Hepatocyte (in vitro differentiated cells): ENCODE measurements around the gene HMCN1. TPM values are rescaled to one million over a fixed set of nuclear protein-coding genes. Genes with fewer than 3 reads are reported as not detected.

Experiments
- DNase-seq: peaks from one replicate; pipeline ENCODE4 v3.0.0-alpha.2; 2016; ENCODE audit warnings: low spot score
- H2AFZ ChIP-seq: fragments of 200-600 bp; sonication (generic); 2 replicates; pipeline ENCODE4 v1.6.0; 2016; ENCODE audit warnings: antibody characterized with exemption, mild to moderate bottlenecking
- H3K27ac ChIP-seq: fragments of 200-600 bp; sonication (generic); 2 replicates; pipeline ENCODE4 v1.5.1; 2016; ENCODE audit warnings: mild to moderate bottlenecking
- H3K27me3 ChIP-seq: fragments of 200-600 bp; sonication (generic); 2 replicates; pipeline ENCODE4 v1.6.1; 2016
- H3K36me3 ChIP-seq: fragments of 200-600 bp; sonication (generic); replicated peaks from 2 replicates; pipeline ENCODE4 v1.5.1; 2016; ENCODE audit warnings: low read depth; ENCODE audit not compliant: insufficient read depth
- H3K4me1 ChIP-seq: fragments of 200-600 bp; sonication (generic); 2 replicates; pipeline ENCODE4 v1.5.1; 2016; ENCODE audit warnings: mild to moderate bottlenecking, moderate library complexity; ENCODE audit not compliant: insufficient read depth
- H3K4me2 ChIP-seq: fragments of 200-600 bp; sonication (generic); 2 replicates; pipeline ENCODE4 v1.6.0; 2016
- H3K4me3 ChIP-seq: fragments of 200-600 bp; sonication (generic); 2 replicates; pipeline ENCODE4 v1.5.1; 2016; ENCODE audit warnings: mild to moderate bottlenecking
- H3K79me2 ChIP-seq: fragments of 200-600 bp; sonication (generic); 2 replicates; pipeline ENCODE4 v1.6.0; 2017; ENCODE audit warnings: mild to moderate bottlenecking
- H3K9me2 ChIP-seq: fragments of 200-600 bp; sonication (generic); replicated peaks from 2 replicates; pipeline ENCODE4 v1.6.0; 2017; ENCODE audit warnings: mild to moderate bottlenecking; ENCODE audit not compliant: insufficient read depth
- H3K9me3 ChIP-seq: fragments of 200-600 bp; sonication (generic); 2 replicates; pipeline ENCODE4 v1.5.1; 2016; ENCODE audit warnings: low read depth, mild to moderate bottlenecking
- H4K20me1 ChIP-seq: fragments of 200-600 bp; sonication (generic); 2 replicates; pipeline ENCODE4 v1.6.0; 2016; ENCODE audit warnings: mild to moderate bottlenecking; ENCODE audit not compliant: insufficient read depth, poor library complexity, severe bottlenecking
- EZH2 ChIP-seq: fragments of 200-600 bp; sonication (generic); IDR thresholded peaks from 2 replicates; pipeline ENCODE4 v1.6.1; 2016; ENCODE audit warnings: antibody characterized with exemption, mild to moderate bottlenecking, borderline replicate concordance
- EZH2phosphoT487 ChIP-seq: fragments of 200-600 bp; sonication (generic); IDR thresholded peaks from one replicate; pipeline ENCODE4 v1.6.1; 2018; ENCODE audit warnings: antibody characterized with exemption, mild to moderate bottlenecking, low read depth, moderate library complexity; ENCODE audit not compliant: unreplicated experiment, severe bottlenecking
- WGBS: methylation state at CpG from one replicate; pipeline ENCODE4 v1.1.6; 2016; ENCODE audit warnings: low lambda C conversion rate; ENCODE audit errors: missing lambda C conversion rate; 5-methylcytosine and 5-hydroxymethylcytosine counted together
- polyA plus RNA-seq: library from polyadenylated mRNA; unstranded; fragments of >200 nt; fragmentation: Nextera tagmentation; extraction: Ambion mirVana; gene quantifications from 2 replicates; pipeline ENCODE4 v1.2.1, GENCODE V29; 2016
- total RNA-seq: library from RNA; depleted of rRNA; stranded (reverse); fragments of >200 nt; gene quantifications from 2 replicates; pipeline ENCODE4 v1.2.3, GENCODE V29; 2014
- TF ChIP-seq, protein P1 (sequence below): fragments of 200-600 bp; sonication (generic); IDR thresholded peaks from 2 replicates; pipeline ENCODE4 v1.5.1; 2016; ENCODE audit warnings: antibody characterized with exemption, mild to moderate bottlenecking; ENCODE audit not compliant: poor library complexity

HMCN1 gene
- total and polyA plus RNA-seq, 2 experiments from 2014 or later: 2.3 to 13.4 TPM

GRCh38 chr1:186164773-186165172 is 430.6 kb downstream of the HMCN1 start:
- Histone ChIP-seq H3K27ac (no peak overlapping the region), H3K27me3 (no peaks in the 10 kb centered on the region), H4K20me1 (no peaks in the 10 kb centered on the region), H3K4me1 (no peaks in the 10 kb centered on the region), H3K36me3 (no peaks in the 10 kb centered on the region), H2AFZ (no peak overlapping the region), H3K4me2 (no peak overlapping the region), H3K9me3 (no peaks in the 10 kb centered on the region), H3K9me2 (no peaks in the 10 kb centered on the region), H3K4me3 (no peak overlapping the region), H3K79me2 (no peaks in the 10 kb centered on the region)
- TF ChIP-seq, protein P1, sequence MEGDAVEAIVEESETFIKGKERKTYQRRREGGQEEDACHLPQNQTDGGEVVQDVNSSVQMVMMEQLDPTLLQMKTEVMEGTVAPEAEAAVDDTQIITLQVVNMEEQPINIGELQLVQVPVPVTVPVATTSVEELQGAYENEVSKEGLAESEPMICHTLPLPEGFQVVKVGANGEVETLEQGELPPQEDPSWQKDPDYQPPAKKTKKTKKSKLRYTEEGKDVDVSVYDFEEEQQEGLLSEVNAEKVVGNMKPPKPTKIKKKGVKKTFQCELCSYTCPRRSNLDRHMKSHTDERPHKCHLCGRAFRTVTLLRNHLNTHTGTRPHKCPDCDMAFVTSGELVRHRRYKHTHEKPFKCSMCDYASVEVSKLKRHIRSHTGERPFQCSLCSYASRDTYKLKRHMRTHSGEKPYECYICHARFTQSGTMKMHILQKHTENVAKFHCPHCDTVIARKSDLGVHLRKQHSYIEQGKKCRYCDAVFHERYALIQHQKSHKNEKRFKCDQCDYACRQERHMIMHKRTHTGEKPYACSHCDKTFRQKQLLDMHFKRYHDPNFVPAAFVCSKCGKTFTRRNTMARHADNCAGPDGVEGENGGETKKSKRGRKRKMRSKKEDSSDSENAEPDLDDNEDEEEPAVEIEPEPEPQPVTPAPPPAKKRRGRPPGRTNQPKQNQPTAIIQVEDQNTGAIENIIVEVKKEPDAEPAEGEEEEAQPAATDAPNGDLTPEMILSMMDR: no peak
- no peak for TF ChIP-seq EZH2
- no peak for TF ChIP-seq EZH2phosphoT487
- WGBS: 83% methylated on average over 3 of the region's 3 CpGs
- DNase-seq: no peak

DNA sequence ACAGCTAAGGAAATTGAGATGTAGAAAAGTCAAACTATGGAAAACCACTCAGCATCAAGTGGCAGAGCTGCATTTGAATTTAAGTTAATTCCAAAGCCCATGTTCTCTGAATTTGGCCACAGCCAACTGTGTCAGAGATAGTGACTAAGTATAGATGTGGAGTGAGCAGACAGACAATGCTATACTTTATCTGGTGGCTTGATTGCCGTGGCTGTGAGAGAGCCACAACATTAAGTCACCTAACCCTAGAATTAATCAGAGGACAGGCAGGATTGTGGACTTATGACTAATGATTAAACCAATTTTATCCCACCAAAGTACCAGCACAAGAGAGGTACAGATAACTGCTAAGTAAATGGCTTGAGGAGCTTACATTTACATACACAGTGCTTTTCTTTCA is 431.1 kb downstream of the HMCN1 start:
- Histone ChIP-seq H3K36me3 (no peaks in the 10 kb centered on the region), H3K4me3 (no peak overlapping the region), H3K4me1 (no peaks in the 10 kb centered on the region), H3K27me3 (no peaks in the 10 kb centered on the region), H3K9me3 (no peaks in the 10 kb centered on the region), H3K27ac (no peak overlapping the region), H3K9me2 (no peaks in the 10 kb centered on the region), H3K79me2 (no peaks in the 10 kb centered on the region), H4K20me1 (no peaks in the 10 kb centered on the region), H3K4me2 (no peak overlapping the region), H2AFZ (no peak overlapping the region)
- no peak for DNase-seq
- TF ChIP-seq EZH2phosphoT487: no peak
- TF ChIP-seq, protein P1: no peak
- TF ChIP-seq EZH2: no peak
- 55% methylated on average over 1 of the region's 1 CpG for WGBS

DNA sequence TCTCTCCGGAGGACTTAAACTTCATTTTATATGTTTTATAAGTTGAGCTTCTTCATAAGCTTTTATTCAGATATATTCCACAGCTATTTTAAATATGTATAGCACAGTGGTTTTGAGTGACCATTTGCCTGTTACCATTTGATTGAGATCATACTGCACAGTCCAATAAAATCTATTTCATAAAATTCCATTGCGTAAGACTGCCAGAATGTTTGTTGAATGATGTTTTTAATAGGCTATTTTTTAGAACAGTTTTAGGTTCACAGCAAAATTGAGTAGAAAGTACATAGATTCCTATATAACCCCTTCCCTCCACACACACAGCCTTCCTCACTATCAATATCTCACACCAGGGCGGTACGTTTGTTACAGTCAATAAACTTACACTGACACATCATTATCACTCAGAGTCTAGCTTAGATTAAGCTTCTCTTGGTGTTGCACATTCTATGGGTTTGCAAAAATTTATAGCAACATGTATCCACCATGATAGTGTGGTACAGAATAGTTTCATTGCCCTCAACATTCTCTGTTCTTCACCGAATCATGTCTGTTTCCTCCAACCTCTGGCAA is 433.0 kb downstream of the HMCN1 start:
- TF ChIP-seq EZH2phosphoT487 (no peak), EZH2 (no peak)
- TF ChIP-seq, protein P1: no peak

More for the DNA sequence above, 433.0 kb downstream of the HMCN1 start:
- no peaks in the 10 kb centered on the region for H3K27me3 ChIP-seq
- no peak overlapping the region for H3K27ac ChIP-seq
- no peak overlapping the region for H2AFZ ChIP-seq
- no peaks in the 10 kb centered on the region for H3K9me2 ChIP-seq
- no peak overlapping the region for H3K4me2 ChIP-seq
- no peaks in the 10 kb centered on the region for H3K79me2 ChIP-seq
- no peak overlapping the region for H3K4me3 ChIP-seq
- 90% methylated on average over 5 of the region's 5 CpGs for WGBS
- no peaks in the 10 kb centered on the region for H3K9me3 ChIP-seq
- DNase-seq: no peak
- H3K4me1 ChIP-seq: no peaks in the 10 kb centered on the region
- H3K36me3 ChIP-seq: no peaks in the 10 kb centered on the region
- no peaks in the 10 kb centered on the region for H4K20me1 ChIP-seq
